A673 (cell line): ENCODE data around the gene ZEB2.

Experiments
- CTCF ChIP-seq: fragments of 300-800, 200-600 bp; sonication (generic); conservative IDR thresholded peaks from 2 replicates; pipeline ENCODE4 v1.5.1; 2017; ENCODE audit warnings: low read depth, mild to moderate bottlenecking, antibody characterized with exemption, low read length, moderate library complexity, mixed read lengths
- EZH2 ChIP-seq: fragments of 200-600 bp; sonication (generic); IDR thresholded peaks from 2 replicates; pipeline ENCODE4 v1.6.1; 2017; ENCODE audit warnings: borderline replicate concordance, low read depth, mild to moderate bottlenecking, mixed read lengths, antibody characterized with exemption, low read length; ENCODE audit not compliant: poor library complexity, severe bottlenecking

- no peak for TF ChIP-seq CTCF
- TF ChIP-seq EZH2 = no peak
These were observed 63.9 kb downstream of the ZEB2 start for GRCh38 chr2:144455987-144456386.
